GM23248 (cell line): Measurements from ENCODE around the gene TEX29. TPM values are rescaled to one million over a fixed set of nuclear protein-coding genes. Genes with fewer than 3 reads are reported as not detected.

Source experiments
- DNase-seq: peaks from one replicate; pipeline ENCODE4 v3.0.0-alpha.2; 2015
- H2AFZ ChIP-seq: fragments of 200-600 bp; sonication (generic); 2 replicates; pipeline ENCODE4 v1.6.1; 2016; ENCODE audit warnings: antibody characterized with exemption
- H3F3A ChIP-seq: fragments of 200-600 bp; sonication (generic); 2 replicates; pipeline ENCODE4 v1.6.1; 2016; ENCODE audit warnings: mild to moderate bottlenecking, antibody characterized with exemption, mixed run types; ENCODE audit not compliant: insufficient read depth
- H3K27ac ChIP-seq: fragments of 200-600 bp; sonication (generic); 2 replicates; pipeline ENCODE4 v1.5.1; 2016; ENCODE audit warnings: mild to moderate bottlenecking
- H3K27me3 ChIP-seq: fragments of 200-600 bp; sonication (generic); replicated peaks from 2 replicates; pipeline ENCODE4 v1.6.1; 2016; ENCODE audit warnings: mild to moderate bottlenecking; ENCODE audit not compliant: insufficient read depth
- H3K36me3 ChIP-seq: fragments of 200-600 bp; sonication (generic); 2 replicates; pipeline ENCODE4 v1.6.1; 2016; ENCODE audit warnings: low read depth, mild to moderate bottlenecking
- H3K4me1 ChIP-seq: fragments of 200-600 bp; sonication (generic); 2 replicates; pipeline ENCODE4 v1.6.1; 2016; ENCODE audit warnings: mild to moderate bottlenecking; ENCODE audit not compliant: insufficient read depth
- H3K4me2 ChIP-seq: fragments of 200-600 bp; sonication (generic); one replicate; pipeline ENCODE4 v1.6.1; 2016; ENCODE audit warnings: mild to moderate bottlenecking; ENCODE audit not compliant: unreplicated experiment
- H3K4me3 ChIP-seq: fragments of 200-600 bp; sonication (generic); 2 replicates; pipeline ENCODE4 v1.5.1; 2016; ENCODE audit warnings: mild to moderate bottlenecking
- H3K79me2 ChIP-seq: fragments of 200-600 bp; sonication (generic); 2 replicates; pipeline ENCODE4 v1.6.1; 2016; ENCODE audit warnings: mild to moderate bottlenecking; ENCODE audit not compliant: insufficient read depth
- H3K9ac ChIP-seq: fragments of 200-600 bp; sonication (generic); 2 replicates; pipeline ENCODE4 v1.6.1; 2016; ENCODE audit warnings: mild to moderate bottlenecking
- H3K9me2 ChIP-seq: fragments of 200-600 bp; sonication (generic); 2 replicates; pipeline ENCODE4 v1.6.1; 2016; ENCODE audit warnings: mixed run types, mild to moderate bottlenecking, moderate library complexity; ENCODE audit not compliant: insufficient read depth
- H3K9me3 ChIP-seq: fragments of 200-600 bp; sonication (generic); one replicate; pipeline ENCODE4 v1.6.1; 2017; ENCODE audit warnings: low read depth
- H4K20me1 ChIP-seq: fragments of 200-600 bp; sonication (generic); 2 replicates; pipeline ENCODE4 v1.6.0; 2016; ENCODE audit not compliant: insufficient read depth
- EZH2 ChIP-seq: fragments of 200-600 bp; sonication (generic); IDR thresholded peaks from 2 replicates; pipeline ENCODE4 v1.6.1; 2018; ENCODE audit warnings: antibody characterized with exemption, mild to moderate bottlenecking; ENCODE audit not compliant: insufficient read depth, poor library complexity, severe bottlenecking
- EZH2phosphoT487 ChIP-seq: fragments of 200-600 bp; sonication (generic); IDR thresholded peaks from 2 replicates; pipeline ENCODE4 v1.6.1; 2018; ENCODE audit warnings: antibody characterized with exemption, moderate library complexity, mild to moderate bottlenecking, low read depth; ENCODE audit not compliant: insufficient read depth
- WGBS, 2 experiments: methylation state at CpG; one replicate each; pipeline ENCODE4 v1.1.6; 2015 to 2017; ENCODE audit warnings: low lambda C conversion rate in 2 of 2, low coverage in 1 of 2; ENCODE audit errors: missing lambda C conversion rate in 2 of 2; 5-methylcytosine and 5-hydroxymethylcytosine counted together
- in situ Hi-C: fragments of 300-500 bp; cut with MboI; formaldehyde crosslinking; loops from 2 replicates; pipeline ENCODE4 v1.15.0; 2020
- polyA plus RNA-seq: library from polyadenylated mRNA; unstranded; fragments of >200 nt; fragmentation: Nextera tagmentation; extraction: Ambion mirVana; gene quantifications from 2 replicates; pipeline ENCODE4 v1.2.1, GENCODE V29; 2016
- total RNA-seq: library from RNA; depleted of rRNA; stranded (reverse); fragments of >200 nt; shearing (Covaris generic); gene quantifications from 2 replicates; pipeline ENCODE4 v1.2.3, GENCODE V29; 2014

The TEX29 gene
- total and polyA plus RNA-seq, 2 experiments from 2014 or later, result 0.75 TPM; not detected in 1

GRCh38 chr13:111323950-111324651 is 3.7 kb downstream of the TEX29 start:
- no peak overlapping the region for H2AFZ ChIP-seq
- peak; percentile 30 for DNase-seq
- TF ChIP-seq EZH2phosphoT487, result no peak
- TF ChIP-seq EZH2, result no peak

GRCh38 chr13:111324736-111325135 is 4.3 kb downstream of the TEX29 start:
- Histone ChIP-seq H3K9me3 (no peaks in the 10 kb centered on the region), H3K27ac (no peak overlapping the region), H3K79me2 (no peaks in the 10 kb centered on the region), H2AFZ (no peak overlapping the region), H3K36me3 (no peaks in the 10 kb centered on the region), H3K9me2 (no peaks in the 10 kb centered on the region), H4K20me1 (no peaks in the 10 kb centered on the region), H3K27me3 (no peaks in the 10 kb centered on the region; the same call in 1 of the 2 replicates), H3K4me3 (no peak overlapping the region), H3K4me2 (no peak overlapping the region), H3K4me1 (no peaks in the 10 kb centered on the region), H3K9ac (no peak overlapping the region), H3F3A (no peaks in the 10 kb centered on the region)
- DNase-seq, result no peak
- 73 to 77% methylated on average over 11 to 14 of the region's 14 CpGs for WGBS, 2 experiments
- TF ChIP-seq EZH2 (no peak), EZH2phosphoT487 (no peak)
- in situ Hi-C loops, result no loop called here

More at GRCh38 chr13:111323950-111324651, 3.7 kb downstream of the TEX29 start:
- in situ Hi-C loops, result no loop called here
- Histone ChIP-seq H3K4me2 (no peak overlapping the region), H3K9ac (no peak overlapping the region), H3K79me2 (no peaks in the 10 kb centered on the region), H3K27ac (no peak overlapping the region), H3F3A (no peaks in the 10 kb centered on the region), H3K36me3 (no peaks in the 10 kb centered on the region), H3K4me1 (no peaks in the 10 kb centered on the region), H3K9me3 (no peaks in the 10 kb centered on the region), H3K4me3 (no peak overlapping the region), H3K27me3 (no peaks in the 10 kb centered on the region), H4K20me1 (no peaks in the 10 kb centered on the region), H3K9me2 (no peaks in the 10 kb centered on the region)
- WGBS, 2 experiments, result 50 to 52% methylated on average over 17 of the region's 17 CpGs

GRCh38 chr13:111325146-111325890 is 4.9 kb downstream of the TEX29 start:
- H3K4me2 ChIP-seq, result no peak overlapping the region
- no peak overlapping the region for H3K4me3 ChIP-seq
- H3K4me1 ChIP-seq, result no peaks in the 10 kb centered on the region
- H3K9ac ChIP-seq, result no peak overlapping the region
- DNase-seq, result no peak
- no peaks in the 10 kb centered on the region for H3K9me3 ChIP-seq
- H3K36me3 ChIP-seq, result no peaks in the 10 kb centered on the region
- no peak for TF ChIP-seq EZH2phosphoT487
- in situ Hi-C loops, result no loop called here
- no peaks in the 10 kb centered on the region for H3F3A ChIP-seq
- 70 to 74% methylated on average over 21 to 28 of the region's 28 CpGs for WGBS, 2 experiments
- H3K27me3 ChIP-seq, result no peaks in the 10 kb centered on the region; the same call in 1 of the 2 replicates
- no peaks in the 10 kb centered on the region for H3K9me2 ChIP-seq
- no peak overlapping the region for H2AFZ ChIP-seq
- H3K79me2 ChIP-seq, result no peaks in the 10 kb centered on the region
- H3K27ac ChIP-seq, result no peak overlapping the region
- no peaks in the 10 kb centered on the region for H4K20me1 ChIP-seq

GRCh38 chr13:111325941-111326620 is 5.6 kb downstream of the TEX29 start:
- Histone ChIP-seq H2AFZ (no peak overlapping the region), H3K9me3 (no peaks in the 10 kb centered on the region), H4K20me1 (no peaks in the 10 kb centered on the region), H3K36me3 (no peaks in the 10 kb centered on the region), H3K27me3 (no peaks in the 10 kb centered on the region; the same call in 1 of the 2 replicates), H3K27ac (no peak overlapping the region), H3F3A (no peaks in the 10 kb centered on the region), H3K79me2 (no peaks in the 10 kb centered on the region), H3K4me1 (no peaks in the 10 kb centered on the region), H3K9me2 (no peaks in the 10 kb centered on the region), H3K4me2 (no peak overlapping the region), H3K4me3 (no peak overlapping the region), H3K9ac (no peak overlapping the region)
- in situ Hi-C loops, result no loop called here
- no peak for DNase-seq
- WGBS, 2 experiments, result 75 to 84% methylated on average over 14 to 37 of the region's 37 CpGs
- TF ChIP-seq EZH2phosphoT487 (no peak), EZH2 (no peak)
